Midbrain (tissue), 1 donor: Measurements from ENCODE around the gene GAPDHS.

Experiments
- DNase-seq: peaks from one replicate; lab custom pipeline; 2025; lab: John Stamatoyannopoulos, UW

The GAPDHS gene

GRCh38 chr19:35539850-35540249 is 6.6 kb downstream of the GAPDHS start:
- no peak for DNase-seq

- DNase-seq, result no peak
Measured at GRCh38 chr19:35540356-35540927, 7.2 kb downstream of the GAPDHS start.

- no peak for DNase-seq
Measured at GRCh38 chr19:35542209-35542608, 9.0 kb downstream of the GAPDHS start.

GRCh38 chr19:35543280-35544109 is 10.2 kb downstream of the GAPDHS start:
- DNase-seq, result no peak

GRCh38 chr19:35544110-35544802 is 11.0 kb downstream of the GAPDHS start:
- no peak for DNase-seq

- DNase-seq, result peak; percentile 93
Measured at GRCh38 chr19:35545001-35545854, 12.0 kb downstream of the GAPDHS start, which contains the start of gene TMEM147. Gene TMEM147, plus strand, starts transcription at chr19:35545626. Its CDS starts 114 bp downstream, at chr19:35545740.

- no peak for DNase-seq
Measured at GRCh38 chr19:35545855-35546381, 12.7 kb downstream of the GAPDHS start.

GRCh38 chr19:35546532-35546931 is 13.3 kb downstream of the GAPDHS start:
- DNase-seq, result no peak

GRCh38 chr19:35549174-35549788 is 16.0 kb downstream of the GAPDHS start:
- DNase-seq, result peak; percentile 46

- DNase-seq, result no peak
Measured at GRCh38 chr19:35549879-35550523, 16.7 kb downstream of the GAPDHS start.

GRCh38 chr19:35551091-35551810 is 18.0 kb downstream of the GAPDHS start:
- no peak for DNase-seq

- DNase-seq, result no peak
Measured at GRCh38 chr19:35552534-35553384, 19.5 kb downstream of the GAPDHS start.

- DNase-seq, result no peak
Measured at GRCh38 chr19:35553385-35554000, 20.2 kb downstream of the GAPDHS start.

GRCh38 chr19:35554076-35554475 is 20.8 kb downstream of the GAPDHS start:
- no peak for DNase-seq

- DNase-seq, result no peak
Measured at GRCh38 chr19:35555301-35556005, 22.2 kb downstream of the GAPDHS start.

GRCh38 chr19:35556025-35556590 is 22.9 kb downstream of the GAPDHS start:
- no peak for DNase-seq

GRCh38 chr19:35556846-35557538 is 23.7 kb downstream of the GAPDHS start:
- DNase-seq, result no peak
